HG03064 (cell line): ENCODE measurements around the gene RAC3.

ENCODE experiments used
- ATAC-seq: cut with Tn5 transposase; IDR thresholded peaks from one replicate; pipeline ENCODE4 v1.9.1; 2021; ENCODE audit warnings: low read depth; ENCODE audit not compliant: unreplicated experiment

Gene RAC3

GRCh38 chr17:82053556-82054263 lies 22.2 kb downstream of the RAC3 start:
- no peak for ATAC-seq

DNA sequence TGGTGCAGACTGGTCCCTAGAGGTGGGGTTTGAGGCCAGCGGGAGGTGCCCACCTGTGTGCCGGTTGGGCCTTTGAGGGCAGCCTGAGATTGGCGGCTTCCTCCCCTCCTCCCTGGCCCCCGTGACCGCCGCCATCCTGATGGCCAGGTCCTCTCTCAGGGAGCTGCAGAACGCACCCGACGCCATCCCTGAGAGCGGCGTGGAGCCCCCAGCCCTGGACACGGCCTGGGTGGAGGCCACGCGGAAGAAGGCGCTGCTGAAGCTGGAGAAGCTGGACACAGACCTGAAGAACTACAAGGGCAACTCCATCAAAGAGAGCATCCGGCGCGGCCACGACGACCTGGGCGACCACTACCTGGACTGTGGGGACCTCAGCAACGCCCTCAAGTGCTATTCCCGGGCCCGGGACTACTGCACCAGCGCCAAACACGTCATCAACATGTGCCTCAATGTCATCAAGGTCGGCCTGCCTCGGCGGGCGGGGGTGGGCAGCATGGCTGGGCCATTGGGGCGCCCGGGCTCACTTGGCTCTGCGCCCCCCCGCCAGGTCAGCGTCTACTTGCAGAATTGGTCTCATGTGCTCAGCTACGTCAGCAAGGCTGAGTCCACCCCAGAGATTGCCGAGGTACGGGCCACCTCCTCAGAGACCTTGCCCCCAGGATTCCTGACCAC lies 23.0 kb downstream of the RAC3 start:
- no peak for ATAC-seq

DNA sequence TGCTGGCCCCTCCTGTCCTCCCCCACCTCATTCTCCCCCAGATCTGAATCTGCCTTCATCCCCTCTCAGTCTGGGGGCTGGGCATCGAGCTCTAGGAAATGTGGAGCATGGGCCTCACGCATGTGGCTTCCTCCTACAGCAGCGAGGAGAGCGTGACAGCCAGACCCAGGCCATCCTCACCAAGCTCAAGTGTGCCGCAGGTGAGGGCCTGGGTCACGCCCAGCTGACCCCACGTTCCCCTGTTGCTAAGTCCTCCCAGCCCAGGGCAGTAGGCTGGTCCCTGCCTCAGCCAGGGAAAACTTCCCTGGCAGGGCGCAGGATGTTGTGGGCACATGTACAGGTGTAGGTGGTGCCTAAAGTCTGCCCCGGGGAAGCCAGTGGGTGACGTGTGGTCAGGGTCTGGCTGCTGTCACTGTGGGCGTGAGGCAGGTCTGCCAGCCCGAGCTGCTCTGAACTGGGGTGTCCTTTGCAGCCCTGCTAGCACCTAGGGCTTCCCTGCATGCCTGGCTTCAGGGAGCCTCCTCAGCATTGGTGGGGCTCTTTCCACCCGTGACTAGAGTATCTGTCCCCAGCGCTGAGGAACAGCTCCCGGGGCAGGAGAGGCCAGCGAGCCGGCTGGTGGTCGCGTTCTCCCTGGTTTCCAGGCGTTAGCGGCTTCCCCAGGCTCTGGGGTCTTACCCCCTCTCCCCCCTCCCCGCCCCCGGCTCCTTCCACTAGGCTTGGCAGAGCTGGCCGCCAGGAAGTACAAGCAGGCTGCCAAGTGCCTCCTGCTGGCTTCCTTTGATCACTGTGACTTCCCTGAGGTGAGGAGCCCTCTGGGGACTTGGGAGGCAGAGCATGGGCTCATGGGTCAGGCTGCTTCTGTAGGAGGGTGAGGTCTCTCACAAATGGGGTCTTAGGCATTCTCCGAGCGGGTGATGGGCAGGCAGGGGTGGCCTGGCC lies 23.8 kb downstream of the RAC3 start:
- no peak for ATAC-seq

DNA sequence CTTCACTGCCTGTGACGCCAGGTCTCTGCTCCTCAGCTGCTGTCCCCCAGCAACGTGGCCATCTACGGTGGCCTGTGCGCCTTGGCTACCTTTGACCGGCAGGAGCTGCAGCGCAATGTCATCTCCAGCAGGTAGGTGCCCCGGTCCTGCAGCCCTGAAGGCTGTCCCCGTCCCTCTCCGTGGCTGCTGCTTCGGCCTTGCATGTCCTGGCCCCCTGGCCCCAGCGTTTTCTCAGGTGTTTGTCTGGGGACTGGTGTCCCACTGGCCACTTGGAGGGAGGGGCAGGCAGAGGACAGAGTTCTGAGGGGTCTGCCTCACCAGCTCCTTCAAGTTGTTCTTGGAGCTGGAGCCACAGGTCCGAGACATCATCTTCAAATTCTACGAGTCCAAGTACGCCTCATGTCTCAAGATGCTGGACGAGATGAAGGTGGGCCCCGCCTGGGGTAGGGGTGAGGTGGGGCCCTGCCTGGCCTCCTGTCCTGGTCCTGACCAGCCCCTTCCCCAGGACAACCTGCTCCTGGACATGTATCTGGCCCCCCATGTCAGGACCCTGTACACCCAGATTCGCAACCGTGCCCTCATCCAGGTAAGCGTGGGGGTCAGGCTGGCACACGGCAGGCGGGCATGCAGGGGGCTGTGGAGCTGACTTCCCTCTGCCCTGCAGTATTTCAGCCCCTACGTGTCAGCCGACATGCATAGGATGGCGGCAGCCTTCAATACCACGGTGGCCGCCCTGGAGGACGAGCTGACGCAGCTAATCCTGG lies 24.7 kb downstream of the RAC3 start:
- ATAC-seq = no peak

- ATAC-seq = no peak
Observed at GRCh38 chr17:82056729-82057621, 25.5 kb downstream of the RAC3 start.

DNA sequence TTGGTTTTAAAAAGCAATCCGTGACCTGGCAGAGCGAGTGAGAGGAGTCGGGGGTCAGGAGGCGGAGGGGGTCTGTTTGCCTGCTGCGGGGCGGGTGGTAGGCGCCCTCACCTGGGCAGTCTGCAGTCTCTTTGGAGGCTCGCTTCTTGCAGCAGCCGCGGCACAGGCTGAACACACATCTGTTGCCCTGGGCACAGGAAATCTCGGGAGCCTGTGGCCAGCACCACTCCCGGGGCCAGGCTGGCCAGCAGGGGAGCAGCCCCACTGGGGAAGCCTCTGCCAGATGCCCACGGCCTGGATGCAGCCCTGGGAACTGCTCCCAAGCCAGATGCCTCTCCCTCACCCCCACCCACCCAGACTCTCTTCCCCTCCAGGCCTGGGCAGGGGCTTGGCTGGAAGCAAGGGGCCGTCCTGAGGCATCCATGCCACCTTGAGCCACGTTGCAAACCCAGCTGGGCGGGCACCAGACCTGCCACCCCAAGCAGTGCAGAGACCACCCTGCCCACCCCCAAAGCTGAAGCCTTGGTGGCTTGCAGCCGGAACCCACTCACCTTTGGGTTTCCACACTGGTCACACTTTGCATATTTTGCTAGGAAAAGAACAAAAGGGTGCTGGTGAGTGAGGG lies 26.9 kb downstream of the RAC3 start:
- ATAC-seq = no peak

- no peak for ATAC-seq
Observed at GRCh38 chr17:82058855-82059249, 27.4 kb downstream of the RAC3 start.

DNA sequence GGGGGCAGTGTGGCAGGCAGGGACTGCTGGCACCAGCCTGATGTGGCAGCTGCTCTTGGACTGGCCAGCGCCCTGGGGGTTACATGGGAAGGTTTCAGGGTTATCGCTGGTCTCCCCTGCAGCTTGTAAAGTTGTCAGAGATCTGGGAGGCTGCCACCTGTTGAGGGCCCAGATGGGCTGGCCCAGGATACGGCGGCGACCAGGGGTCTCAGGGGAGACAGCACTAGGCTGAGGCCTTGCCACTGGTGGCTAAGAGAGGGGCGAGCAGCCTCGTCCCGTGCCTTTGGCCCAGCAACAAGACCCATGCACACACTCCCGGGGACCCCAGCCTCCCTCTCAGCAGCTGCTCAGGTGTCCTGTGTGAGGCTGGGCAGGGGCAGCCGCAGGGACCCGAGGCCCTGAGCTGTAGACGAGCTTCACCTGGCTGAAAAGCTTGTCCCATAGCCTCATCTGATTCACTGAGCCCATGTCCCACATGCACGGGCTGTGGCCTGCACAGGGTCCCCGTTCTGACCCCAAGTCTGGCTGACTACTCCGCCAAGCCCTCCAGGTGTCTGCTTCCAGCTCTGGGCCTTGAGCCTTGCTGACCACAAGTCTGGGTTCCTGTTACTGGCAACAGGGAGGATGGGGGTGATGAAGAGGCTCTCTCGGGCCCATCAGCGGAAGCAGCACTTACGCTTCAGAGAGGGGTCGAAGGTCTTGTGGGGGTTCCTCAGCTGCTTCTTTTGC lies 28.0 kb downstream of the RAC3 start:
- ATAC-seq = no peak

GRCh38 chr17:82060001-82060380 lies 28.5 kb downstream of the RAC3 start:
- no peak for ATAC-seq

- no peak for ATAC-seq
Observed at GRCh38 chr17:82060614-82061013, 29.1 kb downstream of the RAC3 start.

- no peak for ATAC-seq
Observed at GRCh38 chr17:82061047-82061925, 29.8 kb downstream of the RAC3 start.

DNA sequence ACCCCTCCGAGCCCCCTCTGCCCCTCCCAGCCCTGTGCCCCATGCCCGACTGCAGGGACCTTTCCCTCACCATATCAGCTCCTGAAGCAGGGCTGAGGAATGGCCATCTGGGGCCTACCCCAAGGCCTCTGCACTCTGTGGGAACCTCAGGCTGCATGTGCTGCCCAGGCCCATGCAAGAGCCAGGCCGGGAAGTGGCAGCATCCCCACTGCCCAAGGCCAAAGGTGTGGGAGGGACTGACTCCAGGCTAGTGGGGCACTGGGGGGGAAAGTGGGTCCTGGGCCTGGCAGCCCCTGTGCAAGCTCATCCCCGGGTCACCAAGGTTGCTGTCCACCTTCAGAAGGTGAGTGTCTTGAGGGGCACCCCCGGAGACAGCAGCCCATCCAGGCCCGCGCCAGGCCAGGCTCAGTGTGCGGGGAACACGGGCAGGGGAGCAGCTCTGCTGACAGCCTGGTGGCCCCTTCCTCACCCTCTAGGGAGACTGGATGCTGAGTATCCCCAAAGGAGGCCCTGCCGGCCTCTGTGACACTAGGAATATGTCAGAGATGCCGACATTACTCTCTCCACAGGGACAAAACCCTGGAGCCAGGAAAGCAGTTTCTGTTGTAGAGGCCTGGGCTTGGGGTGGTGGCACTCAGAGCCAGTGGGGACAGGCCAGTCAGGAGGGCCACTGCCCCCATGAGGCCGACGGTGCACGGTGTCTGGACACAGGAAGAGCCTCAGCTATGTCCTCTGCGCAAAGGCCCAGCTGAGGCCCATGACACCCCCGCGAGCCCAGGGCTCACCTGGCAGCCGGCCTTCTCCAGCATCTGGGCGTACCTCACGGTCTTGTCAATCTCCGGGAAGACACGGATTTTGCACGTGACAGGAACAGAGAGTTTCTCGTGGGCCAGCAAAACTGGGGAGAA lies 30.9 kb downstream of the RAC3 start:
- no peak for ATAC-seq

DNA sequence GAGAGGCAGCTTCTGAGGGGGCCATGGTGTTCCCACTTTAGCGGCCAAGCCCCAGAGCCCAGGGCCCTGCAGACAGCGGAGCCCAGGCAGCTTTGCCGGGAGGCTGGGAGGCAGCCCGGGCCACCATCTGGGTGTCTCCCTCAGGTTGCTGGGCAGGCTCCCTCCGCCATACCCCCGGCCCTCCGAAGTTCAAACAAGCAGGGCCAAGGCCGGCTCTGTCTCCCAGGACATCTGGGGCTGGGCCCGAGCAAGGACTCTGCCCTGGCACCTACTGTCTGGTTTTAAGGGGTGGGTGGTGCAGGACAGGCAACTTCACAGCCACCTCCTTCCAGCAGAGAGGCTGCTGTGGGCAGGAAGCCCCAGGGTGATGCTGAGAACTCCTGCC lies 31.5 kb downstream of the RAC3 start:
- no peak for ATAC-seq

DNA sequence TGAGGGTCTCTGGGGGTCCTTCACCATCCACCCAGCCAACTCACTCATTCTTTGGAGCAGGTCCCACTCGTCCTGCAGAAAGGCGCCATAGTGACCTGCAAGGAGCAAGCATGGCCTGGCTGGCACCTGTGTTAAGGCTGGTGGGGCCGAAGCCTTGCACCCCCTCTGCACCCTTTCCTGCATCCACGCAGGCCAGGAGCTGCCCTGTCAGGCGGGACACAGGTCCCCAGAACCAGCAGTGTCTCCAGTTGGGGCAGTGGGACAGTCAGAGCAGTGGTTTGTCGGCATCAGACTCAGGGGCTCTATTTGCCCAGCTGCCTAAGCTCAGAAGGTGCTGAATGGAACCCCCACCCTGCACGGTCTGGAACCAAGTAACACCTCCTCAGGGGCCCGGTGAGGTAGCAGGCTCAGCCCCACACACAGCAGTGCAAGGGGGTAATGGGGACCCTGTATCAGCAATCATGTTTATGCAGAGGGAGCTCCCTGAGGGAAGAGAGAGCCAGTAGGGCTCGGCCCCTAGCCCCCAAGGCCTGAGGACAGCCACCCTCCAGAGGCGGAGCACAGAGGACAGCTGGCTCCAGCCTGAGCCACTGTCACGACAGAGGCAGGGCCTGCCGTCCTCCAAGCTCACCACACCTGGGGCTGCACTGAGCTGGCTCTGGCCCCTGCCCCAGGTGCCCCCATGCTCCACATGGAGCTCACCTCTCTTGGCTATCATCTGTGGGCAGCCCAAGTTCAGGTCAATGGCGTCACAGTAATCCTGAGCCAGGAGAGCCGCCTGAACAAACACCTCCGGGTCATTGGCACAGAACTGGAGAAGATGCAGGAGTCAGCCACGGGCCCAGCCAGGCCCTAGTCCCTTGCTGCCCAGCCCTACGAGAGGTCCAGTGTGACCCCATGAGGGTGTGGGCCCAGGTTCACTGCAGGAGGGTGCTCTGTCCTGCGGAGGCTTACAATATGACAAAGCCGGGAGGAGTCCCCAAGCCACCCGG lies 32.2 kb downstream of the RAC3 start:
- no peak for ATAC-seq

DNA sequence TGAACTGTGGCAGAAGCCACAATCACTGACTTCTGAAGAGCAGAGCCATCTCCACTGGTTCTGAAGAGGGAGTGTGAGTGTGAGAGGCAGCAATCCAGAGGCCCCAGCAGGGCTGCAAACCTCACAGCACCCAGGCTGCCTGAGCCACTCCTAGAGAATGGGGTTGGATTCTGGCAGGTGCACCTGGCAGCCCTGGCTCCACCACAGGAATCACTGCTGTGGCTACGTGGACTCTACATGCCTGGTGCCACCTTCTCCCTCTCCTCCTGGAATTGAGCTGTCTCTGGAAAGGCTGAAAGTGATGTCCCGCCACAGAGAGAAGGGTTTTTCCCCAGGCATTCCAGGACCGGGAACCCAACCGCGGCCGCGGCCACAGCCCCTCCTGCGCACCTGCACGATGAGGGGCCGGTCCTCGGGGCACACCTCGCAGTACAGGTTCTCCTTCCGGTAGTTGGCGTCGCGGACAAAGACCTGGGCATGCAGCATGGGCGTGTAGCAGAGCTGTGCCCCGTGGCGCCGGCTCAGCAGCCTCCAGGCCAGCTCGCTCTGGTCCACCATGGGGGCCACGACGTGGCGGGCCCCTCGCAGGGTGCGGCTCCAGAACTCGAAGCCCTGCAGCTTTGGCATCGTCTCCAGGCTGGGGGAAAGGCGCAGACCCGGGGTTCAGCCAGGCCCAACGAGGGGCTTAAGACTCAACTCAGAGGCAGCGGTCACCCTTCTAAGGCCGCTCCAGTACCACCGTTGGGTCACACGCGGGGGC lies 33.1 kb downstream of the RAC3 start:
- no peak for ATAC-seq
